ENCODE results near the gene FAF1.
"Not testable (repeated sequence)": the region's sequence is repeated elsewhere in the genome, so short reads cannot be mapped to it uniquely, and the experiment has no call there.

Gene FAF1

GRCh38 chr1:50836117-50836516 is 124.0 kb downstream of the FAF1 start:
- no peak for DNase-seq (ENCODE audit: low spot score)
- TF ChIP-seq, protein P1, sequence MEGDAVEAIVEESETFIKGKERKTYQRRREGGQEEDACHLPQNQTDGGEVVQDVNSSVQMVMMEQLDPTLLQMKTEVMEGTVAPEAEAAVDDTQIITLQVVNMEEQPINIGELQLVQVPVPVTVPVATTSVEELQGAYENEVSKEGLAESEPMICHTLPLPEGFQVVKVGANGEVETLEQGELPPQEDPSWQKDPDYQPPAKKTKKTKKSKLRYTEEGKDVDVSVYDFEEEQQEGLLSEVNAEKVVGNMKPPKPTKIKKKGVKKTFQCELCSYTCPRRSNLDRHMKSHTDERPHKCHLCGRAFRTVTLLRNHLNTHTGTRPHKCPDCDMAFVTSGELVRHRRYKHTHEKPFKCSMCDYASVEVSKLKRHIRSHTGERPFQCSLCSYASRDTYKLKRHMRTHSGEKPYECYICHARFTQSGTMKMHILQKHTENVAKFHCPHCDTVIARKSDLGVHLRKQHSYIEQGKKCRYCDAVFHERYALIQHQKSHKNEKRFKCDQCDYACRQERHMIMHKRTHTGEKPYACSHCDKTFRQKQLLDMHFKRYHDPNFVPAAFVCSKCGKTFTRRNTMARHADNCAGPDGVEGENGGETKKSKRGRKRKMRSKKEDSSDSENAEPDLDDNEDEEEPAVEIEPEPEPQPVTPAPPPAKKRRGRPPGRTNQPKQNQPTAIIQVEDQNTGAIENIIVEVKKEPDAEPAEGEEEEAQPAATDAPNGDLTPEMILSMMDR (IDR thresholded peaks at IDR 0.05; ENCODE audit: extremely low read depth, missing control alignments), result no peak

- TF ChIP-seq, protein P1 (IDR thresholded peaks at IDR 0.05; ENCODE audit: extremely low read depth, missing control alignments), result no peak
- no peak for DNase-seq (ENCODE audit: low spot score)
These were observed 126.9 kb downstream of the FAF1 start for GRCh38 chr1:50833216-50833615.

DNA sequence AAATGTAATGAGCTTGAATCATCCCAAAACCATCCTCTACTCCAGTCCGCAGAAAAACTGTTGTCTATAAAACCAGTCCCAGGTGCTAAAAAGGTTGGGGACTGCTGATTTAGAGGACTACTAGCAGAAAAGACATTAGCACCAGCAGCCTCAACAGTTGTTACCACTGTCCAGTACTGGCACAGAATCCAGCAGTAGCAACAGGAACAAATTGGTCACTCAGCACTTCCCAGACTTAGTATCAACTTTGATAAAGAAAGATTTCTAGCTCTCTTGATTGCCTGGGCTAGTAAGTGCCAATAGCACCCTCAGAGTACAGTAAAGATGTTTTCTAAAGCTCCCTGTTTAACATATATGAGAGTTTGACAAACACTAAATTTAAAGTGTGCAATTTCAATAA is 127.9 kb downstream of the FAF1 start:
- TF ChIP-seq, protein P1 (IDR thresholded peaks at IDR 0.05; ENCODE audit: extremely low read depth, missing control alignments), result no peak
- no peak for DNase-seq (ENCODE audit: low spot score)

- no peak for DNase-seq (ENCODE audit: low spot score)
These were observed 128.6 kb downstream of the FAF1 start for GRCh38 chr1:50831300-50832061.

GRCh38 chr1:50830621-50831020 is 129.4 kb downstream of the FAF1 start:
- TF ChIP-seq, protein P1 (IDR thresholded peaks at IDR 0.05; ENCODE audit: extremely low read depth, missing control alignments), result no peak
- no peak for DNase-seq (ENCODE audit: low spot score)

More at GRCh38 chr1:50831300-50832061, 128.6 kb downstream of the FAF1 start:
- TF ChIP-seq, protein P1 (IDR thresholded peaks at IDR 0.05; ENCODE audit: extremely low read depth, missing control alignments), result no peak

DNA sequence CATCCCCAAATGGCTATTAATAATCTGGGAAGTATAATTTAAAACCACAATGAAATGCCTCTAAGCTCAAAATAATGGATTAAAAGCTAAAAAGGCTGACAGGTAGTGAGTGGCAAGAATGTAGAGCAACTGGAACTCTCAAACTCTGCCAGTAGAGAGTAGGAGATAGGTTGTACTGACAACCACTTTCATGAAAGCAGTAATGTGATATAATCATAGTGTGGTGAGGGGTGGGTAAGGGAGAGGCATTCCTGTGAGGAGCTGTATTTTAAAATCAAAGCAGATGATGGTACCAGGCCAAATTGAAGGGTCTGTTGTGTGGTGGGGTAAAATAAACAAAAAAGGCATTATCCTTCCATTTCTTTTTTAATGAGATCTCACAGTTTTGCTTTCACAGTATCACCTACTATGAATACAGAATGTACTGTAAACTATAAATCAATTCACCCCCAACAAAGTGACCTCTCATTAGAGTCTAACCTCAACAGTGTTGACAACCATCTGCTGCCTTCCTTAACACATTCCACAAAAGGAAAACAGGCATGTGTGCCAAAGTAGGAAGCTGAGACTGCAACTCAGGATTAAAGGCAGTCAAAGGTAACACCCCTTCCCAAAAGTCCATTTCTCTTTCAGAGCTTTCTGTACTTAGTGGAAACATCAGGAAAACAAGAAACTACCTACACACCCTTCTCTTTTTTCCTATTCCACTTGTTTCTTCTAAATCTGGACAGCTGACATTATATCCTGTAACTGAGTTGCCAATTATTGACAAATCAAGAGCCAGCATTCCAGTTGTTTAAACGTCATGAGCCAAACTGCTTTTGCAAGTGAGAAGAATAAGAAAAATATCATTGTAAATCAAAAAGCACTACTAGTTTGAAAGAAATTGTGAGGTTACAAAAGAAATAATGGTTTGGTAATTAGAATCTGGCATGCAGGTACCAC is 130.8 kb downstream of the FAF1 start:
- no peak for DNase-seq (ENCODE audit: low spot score)
- TF ChIP-seq, protein P1 (IDR thresholded peaks at IDR 0.05; ENCODE audit: extremely low read depth, missing control alignments), result no peak

- TF ChIP-seq, protein P1 (IDR thresholded peaks at IDR 0.05; ENCODE audit: extremely low read depth, missing control alignments), result no peak
- no peak for DNase-seq (ENCODE audit: low spot score)
These were observed 132.5 kb downstream of the FAF1 start for GRCh38 chr1:50827546-50827945.

GRCh38 chr1:50826792-50827191 is 133.3 kb downstream of the FAF1 start:
- DNase-seq (ENCODE audit: low spot score), result not testable (repeated sequence)

Measured in GM20000 (cell line).